Measurements from ENCODE around the gene SNPH.

DNA sequence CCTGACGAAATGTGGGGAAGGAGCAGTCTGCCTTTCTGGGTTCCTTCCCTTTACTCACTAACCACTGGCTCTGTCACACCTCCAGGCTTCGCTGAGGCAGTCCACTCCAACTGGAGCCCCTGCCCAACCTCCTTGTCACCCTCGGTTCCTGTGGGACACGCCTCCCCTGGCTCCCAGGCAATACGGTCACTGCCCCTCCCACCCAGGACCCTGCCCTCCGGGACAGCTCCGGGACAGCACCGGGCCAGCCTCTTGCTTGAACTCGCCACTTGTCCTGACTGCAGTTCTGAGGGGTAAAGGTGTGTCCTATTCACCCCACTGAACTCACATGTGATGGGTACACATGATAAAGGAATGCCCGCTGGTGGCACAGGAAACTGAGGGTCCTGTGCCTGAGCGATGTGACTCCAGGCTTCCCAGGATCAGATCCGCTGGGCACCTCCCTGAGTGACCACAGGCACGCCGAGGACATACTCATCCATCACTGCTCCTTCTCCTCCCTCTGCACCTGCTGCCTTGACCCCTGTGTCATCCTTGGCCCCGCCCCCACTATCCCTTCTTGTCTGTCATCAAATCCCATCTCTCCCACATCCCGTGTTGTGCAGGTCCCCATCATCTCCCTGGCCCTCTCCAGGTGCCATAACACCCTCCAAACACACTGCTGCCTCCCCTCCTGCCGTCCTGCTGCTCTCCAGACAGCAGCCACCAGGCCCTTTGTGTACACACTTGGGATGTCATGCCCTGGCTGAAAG is 55.0 kb downstream of the SNPH start:
- TF ChIP-seq SMC3 (IDR thresholded peaks at IDR 0.05) (no peak), GATA3 (IDR thresholded peaks at IDR 0.05; ENCODE audit: borderline replicate concordance) (no peak), JUN (IDR thresholded peaks at IDR 0.05) (no peak), POLR2A (IDR thresholded peaks at IDR 0.05; ENCODE audit: low read length) (peak; percentile 12; the same call in 1 of the 2 replicates), EP300 (IDR thresholded peaks at IDR 0.05) (no peak), MAZ (IDR thresholded peaks at IDR 0.05; ENCODE audit: borderline replicate concordance, low read depth, low read length) (no peak)
- TF ChIP-seq, protein P1, sequence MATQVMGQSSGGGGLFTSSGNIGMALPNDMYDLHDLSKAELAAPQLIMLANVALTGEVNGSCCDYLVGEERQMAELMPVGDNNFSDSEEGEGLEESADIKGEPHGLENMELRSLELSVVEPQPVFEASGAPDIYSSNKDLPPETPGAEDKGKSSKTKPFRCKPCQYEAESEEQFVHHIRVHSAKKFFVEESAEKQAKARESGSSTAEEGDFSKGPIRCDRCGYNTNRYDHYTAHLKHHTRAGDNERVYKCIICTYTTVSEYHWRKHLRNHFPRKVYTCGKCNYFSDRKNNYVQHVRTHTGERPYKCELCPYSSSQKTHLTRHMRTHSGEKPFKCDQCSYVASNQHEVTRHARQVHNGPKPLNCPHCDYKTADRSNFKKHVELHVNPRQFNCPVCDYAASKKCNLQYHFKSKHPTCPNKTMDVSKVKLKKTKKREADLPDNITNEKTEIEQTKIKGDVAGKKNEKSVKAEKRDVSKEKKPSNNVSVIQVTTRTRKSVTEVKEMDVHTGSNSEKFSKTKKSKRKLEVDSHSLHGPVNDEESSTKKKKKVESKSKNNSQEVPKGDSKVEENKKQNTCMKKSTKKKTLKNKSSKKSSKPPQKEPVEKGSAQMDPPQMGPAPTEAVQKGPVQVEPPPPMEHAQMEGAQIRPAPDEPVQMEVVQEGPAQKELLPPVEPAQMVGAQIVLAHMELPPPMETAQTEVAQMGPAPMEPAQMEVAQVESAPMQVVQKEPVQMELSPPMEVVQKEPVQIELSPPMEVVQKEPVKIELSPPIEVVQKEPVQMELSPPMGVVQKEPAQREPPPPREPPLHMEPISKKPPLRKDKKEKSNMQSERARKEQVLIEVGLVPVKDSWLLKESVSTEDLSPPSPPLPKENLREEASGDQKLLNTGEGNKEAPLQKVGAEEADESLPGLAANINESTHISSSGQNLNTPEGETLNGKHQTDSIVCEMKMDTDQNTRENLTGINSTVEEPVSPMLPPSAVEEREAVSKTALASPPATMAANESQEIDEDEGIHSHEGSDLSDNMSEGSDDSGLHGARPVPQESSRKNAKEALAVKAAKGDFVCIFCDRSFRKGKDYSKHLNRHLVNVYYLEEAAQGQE (IDR thresholded peaks at IDR 0.05) = no peak
